DMS53 treated with DMSO at 0.1 percent for 48 hours (cell line): ENCODE data around the gene POU5F1.
"Not testable (repeated sequence)": the region's sequence is repeated elsewhere in the genome, so short reads cannot be mapped to it uniquely, and the experiment has no call there.

ENCODE experiments used
- DNase-seq: peaks from one replicate; lab custom pipeline; 2025; ENCODE audit not compliant: unreplicated experiment; lab: John Stamatoyannopoulos, UW

POU5F1 gene

DNA sequence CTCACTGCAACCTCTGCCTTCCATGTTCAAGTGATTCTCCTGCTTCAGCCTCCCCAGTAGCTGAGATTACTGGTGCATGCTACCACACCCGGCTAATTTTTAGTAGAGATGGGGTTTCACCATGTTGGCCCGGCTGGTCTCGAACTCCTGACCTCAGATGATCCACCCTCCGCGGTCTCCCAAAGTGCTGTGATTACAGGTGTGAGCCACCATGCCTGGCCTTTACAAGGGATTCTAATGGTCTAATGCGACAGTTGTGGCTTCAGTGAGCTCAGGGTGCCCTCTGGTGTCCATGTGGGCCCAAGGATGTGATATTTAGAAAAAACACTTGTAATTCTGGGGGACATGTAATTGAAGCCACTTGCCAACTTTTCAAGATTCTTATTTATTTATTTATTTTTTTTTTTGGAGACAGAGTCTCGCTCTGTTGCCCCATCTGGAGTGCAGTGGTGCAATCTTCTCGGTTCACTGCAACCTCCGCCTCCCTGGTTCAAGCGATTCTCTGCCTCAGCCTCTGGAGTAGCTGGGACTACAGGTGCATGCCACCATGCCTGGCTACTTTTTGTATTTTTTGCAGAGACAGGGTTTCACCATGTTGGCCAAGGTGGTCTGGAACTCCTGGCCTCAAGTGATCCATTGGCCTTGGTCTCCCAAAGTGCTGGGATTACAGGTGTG lies 22.1 kb upstream of the POU5F1 start:
- DNase-seq, result peak; percentile 26

DNA sequence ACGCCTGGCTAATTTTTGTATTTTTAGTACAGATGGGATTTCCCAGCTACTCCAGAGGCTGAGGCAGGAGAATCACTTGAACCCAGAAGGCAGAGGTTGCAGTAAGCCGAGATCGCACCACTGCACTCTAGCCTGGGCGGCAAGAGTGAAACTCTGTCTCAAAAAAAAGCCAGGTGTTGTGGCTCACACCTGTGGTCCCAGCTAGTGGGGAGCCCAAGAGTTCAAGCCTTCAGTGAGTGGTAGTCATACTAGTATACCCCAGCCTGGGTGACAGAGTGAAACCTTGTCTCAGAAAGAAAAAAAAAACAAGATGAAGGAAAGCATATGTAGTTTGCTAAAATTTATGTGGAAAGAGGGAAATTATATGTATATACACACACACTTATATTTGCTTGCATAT lies 20.0 kb upstream of the POU5F1 start:
- DNase-seq, result no peak

DNA sequence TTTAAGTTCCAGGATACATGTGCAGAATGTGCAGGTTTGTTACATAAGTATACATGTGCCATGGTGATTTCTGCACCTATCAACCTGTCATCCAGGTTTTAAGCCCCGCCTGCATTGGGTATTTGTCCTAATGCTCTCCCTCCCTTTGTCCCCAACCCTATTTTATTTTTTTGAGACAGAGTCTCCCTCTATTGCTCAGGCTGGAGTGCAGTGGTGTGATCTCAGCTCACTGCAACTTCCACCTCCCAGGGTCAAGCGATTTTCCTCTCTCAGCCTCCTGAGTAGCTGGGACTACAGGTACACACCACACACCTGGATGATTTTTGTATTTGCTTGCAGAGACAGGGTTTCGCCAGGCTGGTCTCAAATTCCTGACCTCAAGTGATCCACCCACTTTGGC lies 18.7 kb upstream of the POU5F1 start:
- not testable (repeated sequence) for DNase-seq

GRCh38 chr6:31187780-31188194 lies 17.3 kb upstream of the POU5F1 start:
- DNase-seq, result no peak

GRCh38 chr6:31186052-31186734 lies 15.7 kb upstream of the POU5F1 start:
- no peak for DNase-seq

- DNase-seq, result not testable (repeated sequence)
Measured at GRCh38 chr6:31185695-31186051, 15.2 kb upstream of the POU5F1 start.

DNA sequence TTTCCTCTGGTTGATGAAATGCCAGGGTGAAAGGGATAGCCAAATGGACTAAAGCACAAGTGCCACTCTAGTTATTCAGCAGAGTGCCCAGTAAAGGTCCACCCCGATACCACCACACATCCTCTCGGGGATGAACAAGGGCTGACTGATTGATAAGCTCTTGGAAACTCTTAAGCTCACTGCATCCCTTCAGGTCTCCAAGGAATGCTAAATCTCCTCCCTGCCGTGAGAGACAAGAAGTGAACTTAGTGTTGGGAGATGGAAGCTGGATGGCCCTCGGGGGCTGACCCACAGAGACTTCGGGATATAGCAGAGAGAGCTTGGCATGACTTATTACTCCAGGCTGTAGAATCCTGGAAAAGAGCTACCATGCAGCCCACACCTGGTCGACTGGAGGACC lies 13.4 kb upstream of the POU5F1 start:
- DNase-seq, result not testable (repeated sequence)

- DNase-seq, result not testable (repeated sequence)
Measured at GRCh38 chr6:31183287-31183686, 12.8 kb upstream of the POU5F1 start.

DNA sequence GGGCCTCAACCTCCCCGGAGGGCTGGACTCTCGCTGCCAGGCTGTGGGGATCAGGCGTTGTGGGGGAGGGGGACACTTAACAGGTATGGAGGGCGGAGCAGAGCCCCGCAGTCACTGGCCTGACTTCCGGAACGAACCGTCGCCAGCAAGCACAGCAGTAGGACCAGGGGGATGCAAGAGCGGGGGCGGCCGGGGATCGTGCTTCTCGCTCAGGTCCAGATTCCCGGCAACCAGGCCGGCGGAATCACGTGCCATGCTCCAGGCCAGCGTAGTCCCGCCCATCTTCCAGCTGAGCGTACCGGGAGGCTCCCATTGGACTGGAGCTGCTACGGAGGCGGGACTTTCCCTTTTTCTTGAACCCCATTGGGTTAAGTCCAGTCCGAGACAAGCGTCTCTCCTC lies 10.0 kb upstream of the POU5F1 start:
- no peak for DNase-seq

DNA sequence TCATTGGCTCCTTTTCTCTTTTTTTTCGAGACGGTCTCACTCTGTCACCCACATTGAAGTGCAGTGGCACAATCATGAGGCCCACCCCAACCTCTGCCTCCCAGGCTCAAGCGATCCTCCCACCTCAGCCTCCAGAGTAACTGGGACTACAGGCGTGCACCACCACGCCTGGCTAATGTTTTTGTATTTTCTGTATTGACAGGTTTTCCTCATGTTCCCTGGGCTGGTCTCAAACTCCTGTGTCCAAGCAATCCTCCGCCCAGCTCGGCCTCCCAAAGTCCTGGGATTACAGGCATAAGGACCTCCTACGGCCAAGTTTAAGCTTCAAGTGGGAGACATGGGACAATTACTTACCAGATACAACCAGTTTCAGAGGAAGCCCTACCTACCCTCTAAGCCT lies 9.4 kb upstream of the POU5F1 start:
- DNase-seq, result no peak

GRCh38 chr6:31179042-31179386 lies 8.5 kb upstream of the POU5F1 start:
- no peak for DNase-seq

GRCh38 chr6:31178143-31179041 lies 7.9 kb upstream of the POU5F1 start:
- no peak for DNase-seq

DNA sequence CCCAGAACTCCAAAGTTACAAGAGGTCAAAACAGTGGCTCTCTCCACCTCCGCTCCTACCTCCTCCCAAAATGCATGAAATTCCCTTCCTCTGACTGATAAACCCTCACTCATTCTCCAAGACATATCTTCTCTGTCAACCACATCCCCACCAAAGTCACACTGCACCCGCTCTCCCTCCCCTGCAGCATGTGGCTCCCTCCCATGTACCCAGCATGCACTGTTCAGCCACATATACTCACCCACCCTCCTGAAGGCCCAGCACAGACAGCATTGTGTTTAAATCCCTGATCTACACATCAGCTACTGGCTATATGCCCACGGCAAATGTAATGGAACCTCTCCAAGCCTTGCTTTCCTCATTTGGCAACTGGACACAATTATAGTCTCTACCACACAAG lies 5.5 kb upstream of the POU5F1 start:
- no peak for DNase-seq

DNA sequence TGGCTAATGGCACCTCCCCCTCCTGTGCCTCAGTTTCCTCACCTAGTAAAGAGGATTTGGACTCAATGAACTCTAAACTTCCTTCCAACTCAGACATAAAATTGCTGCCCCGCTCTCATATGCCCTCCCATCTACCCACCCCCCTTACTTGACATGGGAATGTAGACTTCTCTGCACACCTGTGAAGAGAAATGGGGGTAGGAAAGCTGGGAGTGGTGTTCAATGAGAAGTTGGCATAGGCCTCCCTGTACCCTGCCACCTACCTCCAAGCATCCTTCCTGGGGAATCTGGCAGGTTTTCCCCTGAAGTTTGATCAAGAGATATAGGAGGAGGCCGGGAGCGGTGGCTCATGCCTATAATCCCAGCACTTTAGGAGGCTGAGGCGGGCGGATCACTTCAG lies 3.9 kb upstream of the POU5F1 start:
- DNase-seq, result no peak

- DNase-seq, result no peak
Measured at GRCh38 chr6:31173406-31173805, 2.9 kb upstream of the POU5F1 start.

DNA sequence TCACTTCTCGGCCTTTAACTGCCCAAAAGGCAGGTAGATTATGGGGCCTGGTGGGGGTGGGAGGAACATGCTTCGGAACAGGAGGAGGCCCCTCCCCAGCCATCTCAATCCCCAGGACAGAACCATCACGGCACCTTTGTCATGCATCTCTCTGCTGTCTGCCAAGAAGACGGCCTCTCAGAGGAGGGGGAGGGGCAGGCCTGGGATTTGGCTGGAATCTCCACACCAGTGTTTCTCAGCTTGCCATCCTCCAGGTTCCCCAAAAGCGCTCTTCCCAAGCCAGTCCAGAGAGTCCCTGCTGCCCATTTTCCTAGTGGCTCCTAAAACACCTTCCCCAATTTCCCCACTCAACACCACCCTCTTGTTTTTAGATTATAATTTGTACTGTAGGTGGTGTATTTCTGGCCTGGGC lies 2.5 kb upstream of the POU5F1 start:
- DNase-seq, result no peak

GRCh38 chr6:31171931-31172905 lies 1.7 kb upstream of the POU5F1 start:
- DNase-seq, result no peak

DNA sequence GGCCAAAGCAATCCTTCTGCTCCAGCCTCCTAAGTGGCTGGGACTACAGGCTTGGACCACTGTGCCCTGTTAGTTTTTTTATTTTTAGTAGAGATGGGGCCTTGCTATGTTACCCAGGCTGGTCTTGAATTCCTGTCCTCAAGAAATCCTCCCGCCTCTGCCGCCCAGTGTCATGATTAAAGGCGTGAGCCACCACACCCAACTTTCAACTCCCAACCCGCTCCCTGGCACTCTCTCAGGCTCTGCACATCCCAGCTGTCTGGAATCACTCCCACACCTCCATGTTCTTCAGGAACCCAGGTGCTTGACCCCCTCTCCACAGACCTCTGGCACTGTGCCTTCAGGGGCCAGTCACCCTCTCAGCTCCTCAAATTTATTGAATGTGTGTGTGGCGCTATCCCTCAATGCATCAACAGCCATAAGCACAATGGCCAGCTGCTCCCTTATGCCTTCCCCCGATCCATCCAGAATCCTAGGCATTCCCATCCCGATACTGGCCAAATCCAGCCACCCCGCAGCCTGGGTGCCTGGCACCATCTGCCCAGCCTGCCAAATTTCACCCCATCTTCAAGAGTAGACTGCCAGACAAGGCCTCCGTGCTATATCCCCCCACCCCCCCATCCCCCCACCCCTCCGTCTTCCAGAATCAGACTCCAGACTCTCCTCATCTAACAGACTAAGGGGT lies 647 bp upstream of the POU5F1 start:
- DNase-seq, result no peak

DNA sequence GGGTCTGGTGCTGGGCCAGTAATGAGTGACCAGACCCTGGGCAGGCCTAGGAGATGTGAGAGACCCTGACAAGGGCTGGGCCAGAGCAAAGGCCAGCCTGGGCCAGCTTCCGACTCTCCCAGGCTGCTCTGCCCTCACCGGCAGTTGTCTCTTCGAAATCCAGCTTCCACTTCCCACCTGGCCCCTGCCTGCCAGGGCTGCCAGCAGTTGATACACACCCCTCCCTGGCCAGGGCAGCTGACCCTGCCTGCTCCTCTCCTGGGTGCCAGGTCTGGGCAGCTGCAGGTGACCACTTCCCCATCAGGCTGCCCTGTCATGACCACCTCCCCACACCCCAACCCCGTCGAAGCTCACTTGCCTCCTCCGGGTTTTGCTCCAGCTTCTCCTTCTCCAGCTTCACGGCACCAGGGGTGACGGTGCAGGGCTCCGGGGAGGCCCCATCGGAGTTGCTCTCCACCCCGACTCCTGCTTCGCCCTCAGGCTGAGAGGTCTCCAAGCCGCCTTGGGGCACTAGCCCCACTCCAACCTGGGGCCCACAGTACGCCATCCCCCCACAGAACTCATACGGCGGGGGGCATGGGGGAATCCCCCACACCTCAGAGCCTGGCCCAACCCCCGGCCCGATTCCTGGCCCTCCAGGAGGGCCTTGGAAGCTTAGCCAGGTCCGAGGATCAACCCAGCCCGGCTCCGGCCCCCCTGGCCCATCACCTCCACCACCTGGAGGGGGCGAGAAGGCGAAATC lies 453 bp downstream of the POU5F1 start:
- not testable (repeated sequence) for DNase-seq
